Fibroblast of lung (primary cell): ENCODE data around the gene MUC4. TPM values are rescaled to one million over a fixed set of nuclear protein-coding genes. Genes with fewer than 3 reads are reported as not detected.

ENCODE experiments used
- DNase-seq, 2 donors: peaks; one replicate each; pipeline versions ENCODE4 v3.0.0 to v3.0.0-alpha.2; 2010; ENCODE audit warnings: low read depth in 2 of 2
- H2AFZ ChIP-seq: 2 replicates; pipeline ENCODE4 v1.5.1; 2012; ENCODE audit warnings: low read length, control low read depth, inconsistent platforms
- H3K27ac ChIP-seq: 2 replicates; pipeline ENCODE4 v1.5.1; 2011; ENCODE audit warnings: low read length, control low read depth; ENCODE audit not compliant: insufficient read depth
- H3K27me3 ChIP-seq: 2 replicates; pipeline ENCODE4 v1.5.1; 2011; ENCODE audit warnings: mild to moderate bottlenecking, low read length; ENCODE audit not compliant: control insufficient read depth, insufficient read depth
- H3K36me3 ChIP-seq: 2 replicates; pipeline ENCODE4 v1.5.1; 2011; ENCODE audit warnings: low read length; ENCODE audit not compliant: control insufficient read depth, insufficient read depth
- H3K4me1 ChIP-seq: 2 replicates; pipeline ENCODE4 v1.5.1; 2011; ENCODE audit warnings: low read length; ENCODE audit not compliant: control insufficient read depth, insufficient read depth; ENCODE audit errors: extremely low read depth
- H3K4me2 ChIP-seq: 2 replicates; pipeline ENCODE4 v1.5.1; 2011; ENCODE audit warnings: low read length, control low read depth; ENCODE audit not compliant: insufficient read depth; ENCODE audit errors: extremely low read depth
- H3K4me3 ChIP-seq, 4 experiments: fragments of 200-600 bp in 1 of 4; sonication (generic) in 1 of 4; replicated peaks in 1 of 4; 2 replicates each; pipeline ENCODE4 v1.5.1; 2011 to 2016; ENCODE audit warnings: low read length in 4 of 4, low read depth in 3 of 4, mild to moderate bottlenecking in 3 of 4, control low read depth in 2 of 4, inconsistent platforms in 1 of 4, mixed read lengths in 1 of 4; ENCODE audit not compliant: insufficient read depth in 1 of 4; ENCODE audit errors: control extremely low read depth in 1 of 4
- H3K79me2 ChIP-seq: 2 replicates; pipeline ENCODE4 v1.5.1; 2012; ENCODE audit warnings: mild to moderate bottlenecking, low read length, inconsistent platforms; ENCODE audit not compliant: control insufficient read depth, insufficient read depth
- H3K9ac ChIP-seq: 2 replicates; pipeline ENCODE4 v1.5.1; 2011; ENCODE audit warnings: mild to moderate bottlenecking, low read length, control low read depth; ENCODE audit not compliant: insufficient read depth
- H3K9me3 ChIP-seq: 2 replicates; pipeline ENCODE4 v1.5.1; 2012; ENCODE audit warnings: low read depth, low read length; ENCODE audit not compliant: control insufficient read depth, insufficient read depth
- H4K20me1 ChIP-seq: 2 replicates; pipeline ENCODE4 v1.5.1; 2011; ENCODE audit warnings: low read length; ENCODE audit not compliant: control insufficient read depth, insufficient read depth; ENCODE audit errors: extremely low read depth
- CTCF ChIP-seq, 2 donors: IDR thresholded peaks in 1 of 2; conservative IDR thresholded peaks in 1 of 2; 1 replicate in 1 of 2; 2 replicates in 1 of 2; pipeline ENCODE4 v1.5.1; 2011 to 2012; ENCODE audit warnings: low read length in 2 of 2, control low read depth in 1 of 2, inconsistent platforms in 1 of 2, low read depth in 1 of 2, mild to moderate bottlenecking in 1 of 2
- EZH2 ChIP-seq: IDR thresholded peaks from 2 replicates; pipeline ENCODE4 v1.5.1; 2012; ENCODE audit warnings: low read length, control low read depth, mild to moderate bottlenecking; ENCODE audit errors: missing control alignments
- polyA plus RNA-seq, 2 donors: library from polyadenylated mRNA; depleted of rRNA in 1 of 2; stranded (reverse) in 1 of 2; unstranded in 1 of 2; fragments of >200 nt; gene quantifications; 2 replicates each; pipeline ENCODE4 v1.2.1, GENCODE V29; 2011 to 2012; ENCODE audit warnings: missing spikeins in 1 of 2
- total RNA-seq: library from RNA; depleted of rRNA; stranded (reverse); fragments of >200 nt; gene quantifications from 2 replicates; pipeline ENCODE4 v1.2.1, GENCODE V29; 2014

MUC4 gene
- total and polyA plus RNA-seq, 2 donors (not counting 1 experiment from before 2014, with no cell fraction given), result not detected

- no peak for DNase-seq
- Histone ChIP-seq H3K9ac (no peak overlapping the region), H3K36me3 (no peaks in the 10 kb centered on the region), H3K79me2 (no peaks in the 10 kb centered on the region), H3K27me3 (peaks cover 18% of the 10 kb centered on the region), H3K4me1 (no peaks in the 10 kb centered on the region), H3K4me3 (no peak overlapping the region), H3K9me3 (no peaks in the 10 kb centered on the region), H3K27ac (no peak overlapping the region), H2AFZ (no peak overlapping the region), H3K4me2 (no peak overlapping the region), H4K20me1 (no peaks in the 10 kb centered on the region)
- TF ChIP-seq CTCF (conservative IDR thresholded peaks at IDR 0.05 in 1 of 2, IDR thresholded peaks at IDR 0.05 in 1 of 2; ENCODE audit: low read depth in 1 of 2, low read length in 2 of 2), result no peak
- TF ChIP-seq EZH2, result no peak
Observed at GRCh38 chr3:195752546-195753331, 59.0 kb downstream of the MUC4 start.

- H3K4me1 ChIP-seq, result no peaks in the 10 kb centered on the region
- no peak for TF ChIP-seq CTCF (conservative IDR thresholded peaks at IDR 0.05 in 1 of 2, IDR thresholded peaks at IDR 0.05 in 1 of 2; ENCODE audit: low read depth in 1 of 2, low read length in 2 of 2)
- no peak for TF ChIP-seq EZH2
- H3K79me2 ChIP-seq, result no peaks in the 10 kb centered on the region
- H3K27me3 ChIP-seq, result peaks cover 17% of the 10 kb centered on the region
- H3K4me3 ChIP-seq, result no peak overlapping the region
- H3K9me3 ChIP-seq, result no peaks in the 10 kb centered on the region
- no peaks in the 10 kb centered on the region for H3K36me3 ChIP-seq
- DNase-seq, result no peak
- no peak overlapping the region for H3K4me2 ChIP-seq
- no peak overlapping the region for H3K27ac ChIP-seq
- no peaks in the 10 kb centered on the region for H4K20me1 ChIP-seq
- no peak overlapping the region for H2AFZ ChIP-seq
- no peak overlapping the region for H3K9ac ChIP-seq
Observed at GRCh38 chr3:195752066-195752465, 59.7 kb downstream of the MUC4 start.

- Histone ChIP-seq H3K9me3 (no peaks in the 10 kb centered on the region), H4K20me1 (no peaks in the 10 kb centered on the region), H3K27me3 (peaks cover 15% of the 10 kb centered on the region), H3K4me1 (no peaks in the 10 kb centered on the region), H3K79me2 (no peaks in the 10 kb centered on the region), H3K4me2 (no peak overlapping the region), H3K36me3 (no peaks in the 10 kb centered on the region), H2AFZ (no peak overlapping the region), H3K27ac (no peak overlapping the region), H3K9ac (no peak overlapping the region), H3K4me3 (no peak overlapping the region)
- TF ChIP-seq CTCF (conservative IDR thresholded peaks at IDR 0.05 in 1 of 2, IDR thresholded peaks at IDR 0.05 in 1 of 2; ENCODE audit: low read depth in 1 of 2, low read length in 2 of 2), result no peak
- TF ChIP-seq EZH2, result no peak
- no peak for DNase-seq
Observed at GRCh38 chr3:195751560-195751959, 60.2 kb downstream of the MUC4 start.
